SK-N-SH (cell line): ENCODE measurements around the gene C1RL.

ENCODE experiments used
- CHD2 ChIP-seq: fragments of 150-350 bp; IDR thresholded peaks from 2 replicates; pipeline ENCODE4 v1.6.1; 2018; ENCODE audit warnings: low read length; ENCODE audit not compliant: partially characterized antibody
- EP300 ChIP-seq, 2 experiments: IDR thresholded peaks; 2 replicates each; pipeline versions ENCODE4 v1.4.0 to v1.6.1; 2012; ENCODE audit warnings: borderline replicate concordance in 1 of 2, low read depth in 1 of 2, low read length in 1 of 2
- EZH2phosphoT487 ChIP-seq: fragments of 200-600 bp; sonication (generic); IDR thresholded peaks from 2 replicates; pipeline ENCODE4 v1.6.1; 2017; ENCODE audit warnings: low read depth, mixed run types, mild to moderate bottlenecking, antibody characterized with exemption, moderate library complexity, borderline replicate concordance
- FOXM1 ChIP-seq: IDR thresholded peaks from 2 replicates; pipeline ENCODE4 v1.4.0; 2012; ENCODE audit warnings: low read depth, mild to moderate bottlenecking
- GABPA ChIP-seq: IDR thresholded peaks from 2 replicates; pipeline ENCODE4 v1.4.0; 2012; ENCODE audit warnings: low read depth, mild to moderate bottlenecking
- JUND ChIP-seq: IDR thresholded peaks from 2 replicates; pipeline ENCODE4 v1.4.0; 2012
- POLR2AphosphoS5 ChIP-seq: IDR thresholded peaks from 2 replicates; pipeline ENCODE4 v1.6.1; 2012; ENCODE audit warnings: low read depth, low read length
- RFX5 ChIP-seq: IDR thresholded peaks from 2 replicates; pipeline ENCODE4 v1.6.1; 2012; ENCODE audit warnings: mild to moderate bottlenecking, improper control_type of control experiment, low read length
- TAF1 ChIP-seq: IDR thresholded peaks from 2 replicates; pipeline ENCODE4 v1.6.1; 2012; ENCODE audit warnings: low read depth, mild to moderate bottlenecking, low read length, moderate library complexity, borderline replicate concordance
- TEAD4 ChIP-seq: IDR thresholded peaks from 2 replicates; pipeline ENCODE4 v1.4.0; 2012; ENCODE audit warnings: mild to moderate bottlenecking, borderline replicate concordance; ENCODE audit not compliant: insufficient read depth
- USF2 ChIP-seq: fragments of 150-350 bp; IDR thresholded peaks from 2 replicates; pipeline ENCODE4 v1.6.1; 2017; ENCODE audit warnings: antibody characterized with exemption, low read length, low read depth, borderline replicate concordance
- TF ChIP-seq, protein P1 (sequence below): fragments of 200-600 bp; sonication (generic); IDR thresholded peaks from 2 replicates; pipeline ENCODE4 v1.6.1; 2017; ENCODE audit warnings: antibody characterized with exemption, mild to moderate bottlenecking, moderate library complexity
- TF ChIP-seq, protein P2 (sequence below): IDR thresholded peaks from 2 replicates; pipeline ENCODE4 v1.6.1; 2012; ENCODE audit warnings: mild to moderate bottlenecking, low read depth, low read length, moderate library complexity

- no peak for TF ChIP-seq EZH2phosphoT487
- TF ChIP-seq TEAD4, result no peak
- no peak for TF ChIP-seq POLR2AphosphoS5
- TF ChIP-seq RFX5, result no peak
- TF ChIP-seq GABPA, result no peak
- TF ChIP-seq, protein P1, sequence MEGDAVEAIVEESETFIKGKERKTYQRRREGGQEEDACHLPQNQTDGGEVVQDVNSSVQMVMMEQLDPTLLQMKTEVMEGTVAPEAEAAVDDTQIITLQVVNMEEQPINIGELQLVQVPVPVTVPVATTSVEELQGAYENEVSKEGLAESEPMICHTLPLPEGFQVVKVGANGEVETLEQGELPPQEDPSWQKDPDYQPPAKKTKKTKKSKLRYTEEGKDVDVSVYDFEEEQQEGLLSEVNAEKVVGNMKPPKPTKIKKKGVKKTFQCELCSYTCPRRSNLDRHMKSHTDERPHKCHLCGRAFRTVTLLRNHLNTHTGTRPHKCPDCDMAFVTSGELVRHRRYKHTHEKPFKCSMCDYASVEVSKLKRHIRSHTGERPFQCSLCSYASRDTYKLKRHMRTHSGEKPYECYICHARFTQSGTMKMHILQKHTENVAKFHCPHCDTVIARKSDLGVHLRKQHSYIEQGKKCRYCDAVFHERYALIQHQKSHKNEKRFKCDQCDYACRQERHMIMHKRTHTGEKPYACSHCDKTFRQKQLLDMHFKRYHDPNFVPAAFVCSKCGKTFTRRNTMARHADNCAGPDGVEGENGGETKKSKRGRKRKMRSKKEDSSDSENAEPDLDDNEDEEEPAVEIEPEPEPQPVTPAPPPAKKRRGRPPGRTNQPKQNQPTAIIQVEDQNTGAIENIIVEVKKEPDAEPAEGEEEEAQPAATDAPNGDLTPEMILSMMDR, result peak; percentile 81
- TF ChIP-seq TAF1, result no peak
- TF ChIP-seq, protein P2, sequence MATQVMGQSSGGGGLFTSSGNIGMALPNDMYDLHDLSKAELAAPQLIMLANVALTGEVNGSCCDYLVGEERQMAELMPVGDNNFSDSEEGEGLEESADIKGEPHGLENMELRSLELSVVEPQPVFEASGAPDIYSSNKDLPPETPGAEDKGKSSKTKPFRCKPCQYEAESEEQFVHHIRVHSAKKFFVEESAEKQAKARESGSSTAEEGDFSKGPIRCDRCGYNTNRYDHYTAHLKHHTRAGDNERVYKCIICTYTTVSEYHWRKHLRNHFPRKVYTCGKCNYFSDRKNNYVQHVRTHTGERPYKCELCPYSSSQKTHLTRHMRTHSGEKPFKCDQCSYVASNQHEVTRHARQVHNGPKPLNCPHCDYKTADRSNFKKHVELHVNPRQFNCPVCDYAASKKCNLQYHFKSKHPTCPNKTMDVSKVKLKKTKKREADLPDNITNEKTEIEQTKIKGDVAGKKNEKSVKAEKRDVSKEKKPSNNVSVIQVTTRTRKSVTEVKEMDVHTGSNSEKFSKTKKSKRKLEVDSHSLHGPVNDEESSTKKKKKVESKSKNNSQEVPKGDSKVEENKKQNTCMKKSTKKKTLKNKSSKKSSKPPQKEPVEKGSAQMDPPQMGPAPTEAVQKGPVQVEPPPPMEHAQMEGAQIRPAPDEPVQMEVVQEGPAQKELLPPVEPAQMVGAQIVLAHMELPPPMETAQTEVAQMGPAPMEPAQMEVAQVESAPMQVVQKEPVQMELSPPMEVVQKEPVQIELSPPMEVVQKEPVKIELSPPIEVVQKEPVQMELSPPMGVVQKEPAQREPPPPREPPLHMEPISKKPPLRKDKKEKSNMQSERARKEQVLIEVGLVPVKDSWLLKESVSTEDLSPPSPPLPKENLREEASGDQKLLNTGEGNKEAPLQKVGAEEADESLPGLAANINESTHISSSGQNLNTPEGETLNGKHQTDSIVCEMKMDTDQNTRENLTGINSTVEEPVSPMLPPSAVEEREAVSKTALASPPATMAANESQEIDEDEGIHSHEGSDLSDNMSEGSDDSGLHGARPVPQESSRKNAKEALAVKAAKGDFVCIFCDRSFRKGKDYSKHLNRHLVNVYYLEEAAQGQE, result no peak
- TF ChIP-seq FOXM1, result no peak
- no peak for TF ChIP-seq USF2
- TF ChIP-seq CHD2, result no peak
- no peak for TF ChIP-seq EP300 (IDR thresholded peaks at IDR 0.05; ENCODE audit: borderline replicate concordance in 1 of 2, low read depth in 1 of 2, low read length in 1 of 2)
- TF ChIP-seq JUND, result no peak
These were observed 16.6 kb downstream of the C1RL start, which contains the start of gene C1R for GRCh38 chr12:7092229-7092985.
